IPS DF 4.7 (cell line): ENCODE results near the gene OR5H1.
"Not testable (repeated sequence)": the region's sequence is repeated elsewhere in the genome, so short reads cannot be mapped to it uniquely, and the experiment has no call there.

Source experiments
- DNase-seq: peaks from one replicate; pipeline ENCODE4 v3.0.0-alpha.2; 2013; ENCODE audit warnings: low spot score; ENCODE audit errors: extremely low read depth

Gene OR5H1

GRCh38 chr3:98130421-98130820 lies at the start of gene OR5H1:
OR5H1 (plus strand) TSS chr3:98130721; CDS start chr3:98132698, 1,977 bp downstream.
- DNase-seq, result no peak

- no peak for DNase-seq
Measured at GRCh38 chr3:98086873-98087272, 43.6 kb upstream of the OR5H1 start, which contains the start of gene OR5AC2. OR5AC2 (plus strand) TSS chr3:98087173; CDS start chr3:98087173, 0 bp downstream.

GRCh38 chr3:98095882-98096281 lies 34.6 kb upstream of the OR5H1 start:
- no peak for DNase-seq

GRCh38 chr3:98099848-98100247 lies 30.7 kb upstream of the OR5H1 start:
- DNase-seq, result no peak

- no peak for DNase-seq
Measured at GRCh38 chr3:98108162-98108561, 22.4 kb upstream of the OR5H1 start.

GRCh38 chr3:98109807-98110549 lies 20.5 kb upstream of the OR5H1 start:
- no peak for DNase-seq

GRCh38 chr3:98110550-98110908 lies 20.0 kb upstream of the OR5H1 start:
- DNase-seq, result no peak

GRCh38 chr3:98114264-98114663 lies 16.3 kb upstream of the OR5H1 start:
- DNase-seq, result peak; percentile 11

GRCh38 chr3:98115717-98116116 lies 14.8 kb upstream of the OR5H1 start:
- no peak for DNase-seq

- DNase-seq, result no peak
Measured at GRCh38 chr3:98136631-98137030, 6.1 kb downstream of the OR5H1 start.

- DNase-seq, result not testable (repeated sequence)
Measured at GRCh38 chr3:98137826-98138557, 7.5 kb downstream of the OR5H1 start.

- no peak for DNase-seq
Measured at GRCh38 chr3:98140531-98140930, 10.0 kb downstream of the OR5H1 start.

- DNase-seq, result no peak
Measured at GRCh38 chr3:98147179-98147578, 16.7 kb downstream of the OR5H1 start, which contains the start of gene OR5H14. OR5H14 (plus strand) TSS chr3:98147479; CDS start chr3:98149386, 1,907 bp downstream.

GRCh38 chr3:98148751-98149150 lies 18.2 kb downstream of the OR5H1 start:
- DNase-seq, result no peak

GRCh38 chr3:98149456-98149855 lies 18.9 kb downstream of the OR5H1 start:
- not testable (repeated sequence) for DNase-seq

GRCh38 chr3:98151241-98151640 lies 20.7 kb downstream of the OR5H1 start:
- DNase-seq, result no peak

- DNase-seq, result no peak
Measured at GRCh38 chr3:98166396-98166795, 35.9 kb downstream of the OR5H1 start, which contains the start of gene OR5H15. OR5H15 (plus strand) TSS chr3:98166696; CDS start chr3:98168700, 2,004 bp downstream.

- no peak for DNase-seq
Measured at GRCh38 chr3:98171071-98171470, 40.5 kb downstream of the OR5H1 start.

GRCh38 chr3:98172621-98173020 lies 42.1 kb downstream of the OR5H1 start:
- no peak for DNase-seq

GRCh38 chr3:98180319-98180890 lies 49.9 kb downstream of the OR5H1 start:
- DNase-seq, result no peak

GRCh38 chr3:98182196-98182595 lies 51.7 kb downstream of the OR5H1 start:
- DNase-seq, result no peak

- no peak for DNase-seq
Measured at GRCh38 chr3:98185180-98185579, 54.7 kb downstream of the OR5H1 start.
